ENCODE data around the gene EIF4G3.

Gene EIF4G3

DNA sequence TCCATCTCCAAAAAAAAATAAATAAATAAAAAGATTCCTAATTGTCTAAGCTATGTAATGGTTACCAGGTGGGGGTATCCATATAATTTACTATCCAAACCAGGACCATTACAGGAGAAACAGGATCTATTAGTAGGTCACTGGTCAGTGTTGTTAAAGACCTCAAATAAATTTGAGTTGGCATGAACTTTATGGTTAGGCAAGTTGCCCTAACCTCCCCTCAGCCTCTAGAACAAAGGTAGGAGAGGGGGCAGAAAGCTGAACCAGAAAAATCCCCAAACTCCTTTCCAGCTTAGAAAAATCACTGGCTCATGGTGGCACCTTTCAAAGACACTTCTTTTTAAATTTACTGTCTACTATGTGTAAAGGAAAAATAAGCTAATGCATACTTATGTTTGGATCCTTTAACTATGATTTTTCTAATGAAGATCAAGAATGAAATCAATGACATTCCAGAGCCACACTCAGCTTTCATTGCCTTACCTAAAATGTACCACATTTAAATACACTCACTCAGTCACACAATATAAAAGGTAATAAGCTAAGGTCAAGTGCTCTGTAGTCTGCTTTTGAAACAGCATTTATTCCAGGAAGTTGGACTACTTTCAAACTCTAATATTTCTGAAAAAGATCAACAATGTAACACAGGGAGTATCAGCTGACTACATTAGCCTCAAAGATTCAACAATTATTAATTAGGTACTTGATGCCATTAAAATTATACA is 13.8 kb downstream of the EIF4G3 start:
- DNase-seq (ENCODE audit: low read depth, low spot score): no peak
- H3K4me3 ChIP-seq (ENCODE audit: low read depth, low read length): no peak overlapping the region
- TF ChIP-seq, protein P1, sequence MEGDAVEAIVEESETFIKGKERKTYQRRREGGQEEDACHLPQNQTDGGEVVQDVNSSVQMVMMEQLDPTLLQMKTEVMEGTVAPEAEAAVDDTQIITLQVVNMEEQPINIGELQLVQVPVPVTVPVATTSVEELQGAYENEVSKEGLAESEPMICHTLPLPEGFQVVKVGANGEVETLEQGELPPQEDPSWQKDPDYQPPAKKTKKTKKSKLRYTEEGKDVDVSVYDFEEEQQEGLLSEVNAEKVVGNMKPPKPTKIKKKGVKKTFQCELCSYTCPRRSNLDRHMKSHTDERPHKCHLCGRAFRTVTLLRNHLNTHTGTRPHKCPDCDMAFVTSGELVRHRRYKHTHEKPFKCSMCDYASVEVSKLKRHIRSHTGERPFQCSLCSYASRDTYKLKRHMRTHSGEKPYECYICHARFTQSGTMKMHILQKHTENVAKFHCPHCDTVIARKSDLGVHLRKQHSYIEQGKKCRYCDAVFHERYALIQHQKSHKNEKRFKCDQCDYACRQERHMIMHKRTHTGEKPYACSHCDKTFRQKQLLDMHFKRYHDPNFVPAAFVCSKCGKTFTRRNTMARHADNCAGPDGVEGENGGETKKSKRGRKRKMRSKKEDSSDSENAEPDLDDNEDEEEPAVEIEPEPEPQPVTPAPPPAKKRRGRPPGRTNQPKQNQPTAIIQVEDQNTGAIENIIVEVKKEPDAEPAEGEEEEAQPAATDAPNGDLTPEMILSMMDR (IDR thresholded peaks at IDR 0.05; ENCODE audit: low read depth, low read length): no peak
- in situ Hi-C loops (cut with HindIII; ENCODE audit: low sequenced_read_pairs): no loop called here

- in situ Hi-C loops (cut with HindIII; ENCODE audit: low sequenced_read_pairs): no loop called here
- TF ChIP-seq, protein P1 (IDR thresholded peaks at IDR 0.05; ENCODE audit: low read depth, low read length): no peak
- DNase-seq (ENCODE audit: low read depth, low spot score): no peak
- H3K4me3 ChIP-seq (ENCODE audit: low read depth, low read length): no peak overlapping the region
Measured at GRCh38 chr1:21161842-21162241, 14.9 kb downstream of the EIF4G3 start.

- no peak for DNase-seq (ENCODE audit: low read depth, low spot score)
- in situ Hi-C loops (cut with HindIII; ENCODE audit: low sequenced_read_pairs): no loop called here
- H3K4me3 ChIP-seq (ENCODE audit: low read depth, low read length): no peak overlapping the region
- TF ChIP-seq, protein P1 (IDR thresholded peaks at IDR 0.05; ENCODE audit: low read depth, low read length): no peak
Measured at GRCh38 chr1:21160263-21160796, 16.4 kb downstream of the EIF4G3 start.

- in situ Hi-C loops (cut with HindIII; ENCODE audit: low sequenced_read_pairs): no loop called here
- no peak for DNase-seq (ENCODE audit: low read depth, low spot score)
- no peak overlapping the region for H3K4me3 ChIP-seq (ENCODE audit: low read depth, low read length)
- TF ChIP-seq, protein P1 (IDR thresholded peaks at IDR 0.05; ENCODE audit: low read depth, low read length): no peak
Measured at GRCh38 chr1:21157868-21158267, 18.8 kb downstream of the EIF4G3 start.

DNA sequence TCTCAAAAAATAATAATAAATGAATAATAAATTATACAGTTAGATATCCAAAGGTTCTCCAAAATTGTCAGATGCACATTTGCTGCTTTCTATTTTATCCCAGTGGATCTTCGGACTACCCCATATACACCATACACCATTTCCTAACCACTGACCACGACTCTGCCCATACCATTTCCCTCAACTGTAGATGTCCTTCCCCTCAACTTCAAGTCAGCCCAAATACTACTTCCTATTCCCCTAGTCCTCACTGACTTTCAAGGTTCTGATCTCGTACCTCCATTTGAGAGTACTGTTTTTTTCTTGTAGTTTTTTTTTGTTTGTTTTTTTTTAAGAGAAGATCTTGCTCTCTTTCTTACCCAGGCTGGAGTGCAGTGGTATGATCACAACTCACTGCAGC is 19.6 kb downstream of the EIF4G3 start:
- TF ChIP-seq, protein P1 (IDR thresholded peaks at IDR 0.05; ENCODE audit: low read depth, low read length): no peak
- in situ Hi-C loops (cut with HindIII; ENCODE audit: low sequenced_read_pairs): no loop called here
- no peak for DNase-seq (ENCODE audit: low read depth, low spot score)
- no peak overlapping the region for H3K4me3 ChIP-seq (ENCODE audit: low read depth, low read length)

DNA sequence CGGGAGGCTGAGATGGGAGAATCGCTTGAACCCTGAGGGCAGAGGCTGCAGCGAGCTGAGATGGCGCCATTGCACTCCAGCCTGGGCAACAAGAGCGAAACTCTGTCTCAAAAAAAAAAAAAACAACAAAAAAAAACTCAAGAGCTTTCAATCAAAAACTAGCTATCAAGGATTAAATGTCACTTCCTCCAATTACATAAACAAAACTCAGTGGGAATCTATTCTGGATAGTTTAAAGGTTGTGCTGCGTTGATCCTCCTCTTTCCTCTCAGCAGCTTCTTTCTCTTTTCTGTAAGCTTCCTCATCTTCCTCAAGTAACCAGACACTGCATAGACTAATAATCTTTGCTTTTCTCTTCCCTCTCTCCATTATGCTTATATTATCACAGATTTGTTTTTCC is 20.7 kb downstream of the EIF4G3 start:
- TF ChIP-seq, protein P1 (IDR thresholded peaks at IDR 0.05; ENCODE audit: low read depth, low read length): no peak
- in situ Hi-C loops (cut with HindIII; ENCODE audit: low sequenced_read_pairs): no loop called here
- DNase-seq (ENCODE audit: low read depth, low spot score): no peak
- H3K4me3 ChIP-seq (ENCODE audit: low read depth, low read length): no peak overlapping the region
